Left ventricle myocardium inferior (tissue), 1 donor: ENCODE measurements around the gene FHL2. TPM values are rescaled to one million over a fixed set of nuclear protein-coding genes. Genes with fewer than 3 reads are reported as not detected.

ENCODE experiments used
- DNase-seq: peaks from one replicate; pipeline ENCODE4 v3.0.0-alpha.2; 2020
- H3K27ac ChIP-seq: fragments of 200-600 bp; replicated peaks from 2 replicates; pipeline ENCODE4 v1.8.0; 2021
- H3K27me3 ChIP-seq: fragments of 200-600 bp; 2 replicates; pipeline ENCODE4 v1.8.0; 2021; ENCODE audit warnings: low read depth
- H3K36me3 ChIP-seq: fragments of 200-600 bp; 2 replicates; pipeline ENCODE4 v1.8.0; 2021
- H3K4me1 ChIP-seq: fragments of 200-600 bp; 2 replicates; pipeline ENCODE4 v1.8.0; 2021
- H3K4me3 ChIP-seq: fragments of 200-600 bp; 2 replicates; pipeline ENCODE4 v1.8.0; 2021; ENCODE audit warnings: mild to moderate bottlenecking, moderate library complexity
- H3K9me3 ChIP-seq: fragments of 200-600 bp; replicated peaks from 2 replicates; pipeline ENCODE4 v1.8.0; 2021
- intact Hi-C: fragments of 100-400 bp; cut with micrococcal nuclease; formaldehyde crosslinking; loops from one replicate; pipeline ENCODE4 v1.11.0; 2022
- total RNA-seq: library from RNA; stranded (reverse); fragmentation: NEBNext Ultra II Directional; extraction: Animal tissue kit (Norgen Biotek cat#: 25700); gene quantifications from one replicate; pipeline ENCODE4 v1.2.1, GENCODE V29; 2021
- TF ChIP-seq, protein P1 (sequence below): fragments of 200-600 bp; IDR thresholded peaks from 2 replicates; pipeline ENCODE4 v1.8.0; 2021; ENCODE audit warnings: antibody characterized with exemption, mild to moderate bottlenecking, borderline replicate concordance
- donor health status: DM: no; HTN: yes; CAD: no; lungs with severe emphysema.

Gene FHL2
- total RNA-seq, 1 donor from 2014 or later: 2,742 TPM

- no peaks in the 10 kb centered on the region for H3K36me3 ChIP-seq
- H3K4me3 ChIP-seq: peak overlapping the region; percentile 68
- H3K4me1 ChIP-seq: peaks cover 79% of the 10 kb centered on the region
- H3K27ac ChIP-seq: peak overlapping the region; percentile 86
- peaks cover 25% of the 10 kb centered on the region for H3K27me3 ChIP-seq
- no peak for DNase-seq
- intact Hi-C loops: no loop called here
- TF ChIP-seq, protein P1, sequence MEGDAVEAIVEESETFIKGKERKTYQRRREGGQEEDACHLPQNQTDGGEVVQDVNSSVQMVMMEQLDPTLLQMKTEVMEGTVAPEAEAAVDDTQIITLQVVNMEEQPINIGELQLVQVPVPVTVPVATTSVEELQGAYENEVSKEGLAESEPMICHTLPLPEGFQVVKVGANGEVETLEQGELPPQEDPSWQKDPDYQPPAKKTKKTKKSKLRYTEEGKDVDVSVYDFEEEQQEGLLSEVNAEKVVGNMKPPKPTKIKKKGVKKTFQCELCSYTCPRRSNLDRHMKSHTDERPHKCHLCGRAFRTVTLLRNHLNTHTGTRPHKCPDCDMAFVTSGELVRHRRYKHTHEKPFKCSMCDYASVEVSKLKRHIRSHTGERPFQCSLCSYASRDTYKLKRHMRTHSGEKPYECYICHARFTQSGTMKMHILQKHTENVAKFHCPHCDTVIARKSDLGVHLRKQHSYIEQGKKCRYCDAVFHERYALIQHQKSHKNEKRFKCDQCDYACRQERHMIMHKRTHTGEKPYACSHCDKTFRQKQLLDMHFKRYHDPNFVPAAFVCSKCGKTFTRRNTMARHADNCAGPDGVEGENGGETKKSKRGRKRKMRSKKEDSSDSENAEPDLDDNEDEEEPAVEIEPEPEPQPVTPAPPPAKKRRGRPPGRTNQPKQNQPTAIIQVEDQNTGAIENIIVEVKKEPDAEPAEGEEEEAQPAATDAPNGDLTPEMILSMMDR: no peak
- no peaks in the 10 kb centered on the region for H3K9me3 ChIP-seq
Observed at GRCh38 chr2:105397025-105397722, 1.7 kb downstream of the FHL2 start.

DNA sequence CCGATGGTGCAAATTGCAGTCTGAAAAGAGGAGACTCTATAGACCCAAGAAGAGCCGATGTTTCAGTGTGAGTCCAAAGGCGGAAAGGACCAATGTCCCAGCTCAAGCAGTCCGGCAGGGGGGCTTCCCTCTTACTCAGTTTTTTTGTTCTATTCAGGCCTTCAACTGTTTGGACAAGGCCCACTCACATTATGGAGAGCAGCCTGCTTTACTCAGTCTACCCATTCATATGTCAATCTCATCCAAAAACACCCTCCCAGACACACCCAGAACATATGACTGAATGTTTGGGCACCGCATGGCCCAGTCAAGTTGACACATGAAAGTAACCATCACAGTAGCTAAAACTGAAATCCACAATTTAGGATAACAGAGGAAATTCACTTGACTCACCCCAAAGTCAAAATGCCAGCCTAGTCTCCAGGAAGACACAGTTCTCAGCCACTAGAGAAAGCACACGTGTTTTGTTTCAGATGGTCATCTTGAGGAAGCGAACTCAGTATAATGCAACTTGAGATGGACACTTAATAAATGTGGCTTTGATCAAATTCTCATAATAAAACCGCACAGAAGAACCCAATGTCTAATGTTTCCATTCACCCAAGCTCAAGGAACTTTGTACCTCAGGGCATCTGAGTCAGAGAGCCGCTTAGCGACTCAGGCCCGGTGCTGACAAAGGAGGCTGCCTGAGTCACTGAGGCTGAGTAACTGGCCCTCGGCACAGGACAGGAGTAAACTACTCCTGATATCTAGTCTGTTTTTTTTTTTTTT is 2.4 kb downstream of the FHL2 start:
- Histone ChIP-seq H3K27me3 (peaks cover 25% of the 10 kb centered on the region), H3K36me3 (no peaks in the 10 kb centered on the region), H3K27ac (peak overlapping the region; percentile 86), H3K9me3 (no peaks in the 10 kb centered on the region), H3K4me1 (peaks cover 84% of the 10 kb centered on the region), H3K4me3 (no peak overlapping the region)
- TF ChIP-seq, protein P1: no peak
- intact Hi-C loops: no loop called here
- DNase-seq: no peak

DNA sequence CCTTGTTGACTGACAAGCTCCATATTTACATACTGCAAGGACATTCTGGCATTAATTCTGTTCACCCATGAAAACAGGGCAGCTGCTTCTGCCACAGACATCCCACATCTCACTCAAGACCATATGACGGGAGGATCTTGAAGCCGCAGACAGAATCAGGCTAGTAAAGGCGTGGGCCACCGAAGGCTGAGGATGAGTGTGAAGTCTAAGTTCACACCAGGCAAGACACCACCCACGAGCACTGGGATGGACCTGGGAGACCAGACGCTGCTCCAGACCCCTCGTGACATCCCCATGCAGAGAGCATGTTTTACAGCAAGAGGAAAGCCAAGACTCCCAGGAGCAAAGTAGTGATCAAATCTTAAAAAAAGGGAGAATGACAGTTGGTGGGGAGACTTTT is 3.2 kb downstream of the FHL2 start:
- intact Hi-C loops: no loop called here
- no peak for DNase-seq
- peak overlapping the region; percentile 86 for H3K27ac ChIP-seq
- H3K9me3 ChIP-seq: no peaks in the 10 kb centered on the region
- peaks cover 25% of the 10 kb centered on the region for H3K27me3 ChIP-seq
- no peaks in the 10 kb centered on the region for H3K36me3 ChIP-seq
- TF ChIP-seq, protein P1: no peak
- peaks cover 84% of the 10 kb centered on the region for H3K4me1 ChIP-seq
- H3K4me3 ChIP-seq: no peak overlapping the region

DNA sequence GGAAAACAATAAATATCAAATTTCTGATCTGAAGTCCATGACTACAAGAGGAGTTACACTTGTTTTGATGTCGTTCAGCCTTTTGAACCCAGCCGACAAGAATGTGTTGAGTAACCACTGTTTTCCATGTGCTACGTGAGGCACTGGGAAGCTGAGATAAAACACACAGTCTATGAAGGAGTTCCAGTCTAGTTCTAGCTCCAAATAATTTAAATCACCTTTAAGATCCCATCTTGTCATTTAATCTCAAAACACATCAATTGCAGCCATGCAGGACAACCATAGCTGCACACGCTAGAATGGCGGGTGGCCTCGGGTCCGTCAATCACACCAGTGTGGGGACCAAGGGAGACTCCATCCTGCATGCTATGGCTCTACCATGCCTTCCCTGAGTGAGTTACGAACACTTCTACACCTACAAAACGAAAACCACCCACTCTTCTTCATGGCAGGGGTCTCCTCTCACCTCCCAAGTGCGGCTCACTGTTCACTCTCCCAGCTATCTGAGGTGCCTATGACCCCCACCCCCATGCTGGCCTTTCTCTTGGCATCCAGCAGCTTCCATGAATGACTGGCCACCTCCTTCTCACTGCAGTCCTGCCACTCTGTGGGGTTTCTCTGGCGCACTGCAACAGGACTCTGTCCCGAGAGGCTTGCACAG is 3.8 kb downstream of the FHL2 start:
- H3K27me3 ChIP-seq: peaks cover 23% of the 10 kb centered on the region
- no peaks in the 10 kb centered on the region for H3K9me3 ChIP-seq
- H3K4me1 ChIP-seq: peaks cover 90% of the 10 kb centered on the region
- H3K4me3 ChIP-seq: no peak overlapping the region
- peak overlapping the region; percentile 86 for H3K27ac ChIP-seq
- TF ChIP-seq, protein P1: no peak
- DNase-seq: no peak
- no peaks in the 10 kb centered on the region for H3K36me3 ChIP-seq
- intact Hi-C loops: no loop called here

DNA sequence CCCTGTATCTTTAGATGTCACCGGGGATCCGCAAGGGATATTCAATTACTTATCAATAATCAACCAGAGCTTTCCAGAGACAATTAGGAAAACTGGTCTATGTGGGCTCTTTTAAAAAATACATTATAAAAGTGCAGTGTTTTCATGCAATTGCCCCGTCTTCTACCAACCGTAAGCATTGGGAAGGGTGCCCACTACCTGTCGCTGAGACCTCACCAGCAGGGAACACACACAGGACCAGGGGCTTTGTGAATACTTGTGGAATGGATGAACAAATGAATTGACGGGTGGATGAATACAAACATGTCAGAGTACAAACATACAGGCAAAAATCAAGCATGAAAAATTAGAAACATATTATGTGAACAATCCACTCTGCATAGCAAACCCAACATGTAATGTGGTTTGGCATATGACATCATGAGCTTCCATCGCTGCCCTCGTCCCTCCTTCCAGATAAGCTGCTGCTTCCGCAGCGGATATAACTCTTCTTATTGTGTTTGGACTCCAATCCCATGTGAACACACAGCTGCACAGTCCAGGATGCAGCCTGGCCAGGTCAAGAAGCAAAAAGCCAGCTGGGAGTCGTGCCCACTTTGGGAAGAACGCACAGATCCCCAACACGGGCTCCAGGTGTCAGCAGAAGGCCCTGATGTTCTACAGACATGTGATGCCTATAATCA is 5.3 kb downstream of the FHL2 start:
- intact Hi-C loops: no loop called here
- peaks cover 8% of the 10 kb centered on the region for H3K27me3 ChIP-seq
- TF ChIP-seq, protein P1: no peak
- H3K27ac ChIP-seq: peak overlapping the region; percentile 86
- no peaks in the 10 kb centered on the region for H3K9me3 ChIP-seq
- H3K36me3 ChIP-seq: no peaks in the 10 kb centered on the region
- no peak overlapping the region for H3K4me3 ChIP-seq
- peaks cover 97% of the 10 kb centered on the region for H3K4me1 ChIP-seq
- peak; percentile 53 for DNase-seq
